ENCODE results near the gene DYNC1LI2. TPM values are rescaled to one million over a fixed set of nuclear protein-coding genes. Genes with fewer than 3 reads are reported as not detected.

The DYNC1LI2 gene
- total and polyA plus RNA-seq, 3 experiments from 2014 or later: 35.0 to 53.8 (median 50.5) TPM

- Mint-ChIP-seq H3K4me1 (peaks cover 42 to 55% (median 50%) of the 10 kb centered on the region in 3 donors), H3K9me3 (no peaks in the 10 kb centered on the region), H3K27ac (peak overlapping the region; percentile 68 to 98 (median 89)), H3K36me3 (peaks cover 0 to 39% (median 3%) of the 10 kb centered on the region in 3 donors), H3K4me3 (peak overlapping the region; percentile 85 to 95 (median 91)), H3K27me3 (peaks cover 8 to 14% of the 10 kb centered on the region in 2 donors)
- H3K4me3 ChIP-seq (ENCODE audit: low read length): peak overlapping the region; percentile 83
- ChIA-PET POLR2A (no interaction called here), CTCF (interaction anchor here (1.0 to 6.0 kb wide), 5 partner anchors 9 to 198 kb away, joined by 3 to 26 read pairs (median 9); partner anchors contain the start of genes CKLF and CMTM3)
- peak overlapping the region; percentile 80 for H3K27ac ChIP-seq (ENCODE audit: low read depth, low read length)
- no peak for DNase-seq
- H3K36me3 ChIP-seq (ENCODE audit: insufficient read depth, low read length): peaks cover 4% of the 10 kb centered on the region
- no peaks in the 10 kb centered on the region for H3K9me3 ChIP-seq (ENCODE audit: low read length)
- H3K4me1 ChIP-seq (ENCODE audit: insufficient read depth, low read length): peaks cover 31% of the 10 kb centered on the region
- H3K27me3 ChIP-seq (ENCODE audit: insufficient read depth, low read length, poor library complexity, severe bottlenecking): no peaks in the 10 kb centered on the region
Measured at GRCh38 chr16:66750279-66751052, 943 bp downstream of the DYNC1LI2 start.

- CTCF ChIA-PET: interaction anchor here (1.2 to 6.0 kb wide), 2 partner anchors 10 to 19 kb away, joined by 4 to 26 read pairs; no protein-coding TSS in a partner anchor
Measured at GRCh38 chr16:66746682-66747081, 4.7 kb downstream of the DYNC1LI2 start.

GRCh38 chr16:66746048-66746447, 5.4 kb downstream of the DYNC1LI2 start:
- no peaks in the 10 kb centered on the region for H3K9me3 ChIP-seq (ENCODE audit: low read length)
- H3K9me3 Mint-ChIP-seq: no peaks in the 10 kb centered on the region
- ChIA-PET POLR2A (interaction anchor here (0.6 kb wide), 1 partner anchor 224 kb away, joined by 6 read pairs; no protein-coding TSS in a partner anchor), CTCF (interaction anchor here (1.2 kb wide), 1 partner anchor 10 kb away, joined by 4 read pairs; no protein-coding TSS in a partner anchor)
- H3K27ac ChIP-seq (ENCODE audit: low read depth, low read length): no peak overlapping the region
- peak overlapping the region in 3 of 8 donors; percentile 43 to 83 (median 51) for H3K27ac Mint-ChIP-seq
- H3K27me3 Mint-ChIP-seq: no peaks in the 10 kb centered on the region
- DNase-seq: no peak
- H3K27me3 ChIP-seq (ENCODE audit: insufficient read depth, low read length, poor library complexity, severe bottlenecking): no peaks in the 10 kb centered on the region
- H3K4me1 Mint-ChIP-seq: peaks cover 38 to 57% (median 52%) of the 10 kb centered on the region in 3 donors
- peaks cover 20% of the 10 kb centered on the region for H3K36me3 ChIP-seq (ENCODE audit: insufficient read depth, low read length)
- H3K36me3 Mint-ChIP-seq: peaks cover 0 to 72% (median 7%) of the 10 kb centered on the region in 3 donors
- no peak overlapping the region for H3K4me3 Mint-ChIP-seq
- H3K4me1 ChIP-seq (ENCODE audit: insufficient read depth, low read length): peaks cover 26% of the 10 kb centered on the region
- no peak overlapping the region for H3K4me3 ChIP-seq (ENCODE audit: low read length)

More at GRCh38 chr16:66746682-66747081, 4.7 kb downstream of the DYNC1LI2 start:
- Histone ChIP-seq H3K4me1 (ENCODE audit: insufficient read depth, low read length) (peaks cover 26% of the 10 kb centered on the region), H3K9me3 (ENCODE audit: low read length) (no peaks in the 10 kb centered on the region), H3K36me3 (ENCODE audit: insufficient read depth, low read length) (peaks cover 16% of the 10 kb centered on the region), H3K4me3 (ENCODE audit: low read length) (no peak overlapping the region), H3K27ac (ENCODE audit: low read depth, low read length) (no peak overlapping the region), H3K27me3 (ENCODE audit: insufficient read depth, low read length, poor library complexity, severe bottlenecking) (no peaks in the 10 kb centered on the region)
- peak overlapping the region in 1 of 7 donors; percentile 80 for H3K4me3 Mint-ChIP-seq
- no peaks in the 10 kb centered on the region for H3K9me3 Mint-ChIP-seq
- no peak for DNase-seq
- no peaks in the 10 kb centered on the region for H3K27me3 Mint-ChIP-seq
- H3K27ac Mint-ChIP-seq: peak overlapping the region in 5 of 8 donors; percentile 37 to 68 (median 64)
- POLR2A ChIA-PET: no interaction called here
- peaks cover 38 to 54% (median 48%) of the 10 kb centered on the region in 3 donors for H3K4me1 Mint-ChIP-seq
- peaks cover 0 to 68% (median 6%) of the 10 kb centered on the region in 3 donors for H3K36me3 Mint-ChIP-seq

GRCh38 chr16:66741950-66742808, 9.2 kb downstream of the DYNC1LI2 start:
- H3K36me3 ChIP-seq (ENCODE audit: insufficient read depth, low read length): peaks cover 36% of the 10 kb centered on the region
- H3K27me3 ChIP-seq (ENCODE audit: insufficient read depth, low read length, poor library complexity, severe bottlenecking): no peaks in the 10 kb centered on the region
- H3K4me3 Mint-ChIP-seq: no peak overlapping the region
- peaks cover 21 to 47% (median 44%) of the 10 kb centered on the region in 3 donors for H3K4me1 Mint-ChIP-seq
- no peak for DNase-seq
- ChIA-PET POLR2A (no interaction called here), CTCF (interaction anchor here (1.0 to 2.9 kb wide), 2 partner anchors 9 to 336 kb away, joined by 4 to 14 read pairs; partner anchors contain the start of gene DYNC1LI2)
- H3K36me3 Mint-ChIP-seq: peaks cover 0 to 76% (median 13%) of the 10 kb centered on the region in 3 donors
- H3K27me3 Mint-ChIP-seq: no peaks in the 10 kb centered on the region
- peaks cover 8% of the 10 kb centered on the region for H3K4me1 ChIP-seq (ENCODE audit: insufficient read depth, low read length)
- no peaks in the 10 kb centered on the region for H3K9me3 Mint-ChIP-seq
- peak overlapping the region in 1 of 8 donors; percentile 24 for H3K27ac Mint-ChIP-seq
- no peak overlapping the region for H3K27ac ChIP-seq (ENCODE audit: low read depth, low read length)
- H3K9me3 ChIP-seq (ENCODE audit: low read length): no peaks in the 10 kb centered on the region
- no peak overlapping the region for H3K4me3 ChIP-seq (ENCODE audit: low read length)

- CTCF ChIA-PET: interaction anchor here (1.0 to 2.9 kb wide), 5 partner anchors 10 to 335 kb away, joined by 3 to 14 read pairs (median 4); partner anchors contain the start of gene DYNC1LI2
- Histone ChIP-seq H3K9me3 (ENCODE audit: low read length) (no peaks in the 10 kb centered on the region), H3K27me3 (ENCODE audit: insufficient read depth, low read length, poor library complexity, severe bottlenecking) (no peaks in the 10 kb centered on the region), H3K27ac (ENCODE audit: low read depth, low read length) (no peak overlapping the region), H3K4me3 (ENCODE audit: low read length) (no peak overlapping the region), H3K36me3 (ENCODE audit: insufficient read depth, low read length) (peaks cover 40% of the 10 kb centered on the region), H3K4me1 (ENCODE audit: insufficient read depth, low read length) (peaks cover 4% of the 10 kb centered on the region)
- DNase-seq: no peak
- Mint-ChIP-seq H3K4me1 (peaks cover 17 to 38% (median 35%) of the 10 kb centered on the region in 3 donors), H3K27me3 (no peaks in the 10 kb centered on the region), H3K9me3 (no peaks in the 10 kb centered on the region), H3K27ac (no peak overlapping the region), H3K36me3 (peaks cover 0 to 76% (median 13%) of the 10 kb centered on the region in 3 donors), H3K4me3 (no peak overlapping the region)
- POLR2A ChIA-PET: no interaction called here
Measured at GRCh38 chr16:66741169-66741900, 10.1 kb downstream of the DYNC1LI2 start.

- Mint-ChIP-seq H3K9me3 (no peaks in the 10 kb centered on the region), H3K27me3 (no peaks in the 10 kb centered on the region), H3K27ac (peak overlapping the region in 5 of 8 donors; percentile 31 to 84 (median 48)), H3K4me1 (peaks cover 13 to 33% (median 30%) of the 10 kb centered on the region in 3 donors), H3K36me3 (peaks cover 0 to 80% (median 13%) of the 10 kb centered on the region in 3 donors), H3K4me3 (no peak overlapping the region)
- Histone ChIP-seq H3K4me3 (ENCODE audit: low read length) (no peak overlapping the region), H3K9me3 (ENCODE audit: low read length) (no peaks in the 10 kb centered on the region), H3K36me3 (ENCODE audit: insufficient read depth, low read length) (peaks cover 48% of the 10 kb centered on the region), H3K4me1 (ENCODE audit: insufficient read depth, low read length) (peaks cover 4% of the 10 kb centered on the region), H3K27ac (ENCODE audit: low read depth, low read length) (no peak overlapping the region), H3K27me3 (ENCODE audit: insufficient read depth, low read length, poor library complexity, severe bottlenecking) (no peaks in the 10 kb centered on the region)
- no peak for DNase-seq
- CTCF ChIA-PET: interaction anchor here (0.9 to 2.9 kb wide), 6 partner anchors 11 to 334 kb away, joined by 3 to 14 read pairs (median 4); partner anchors contain the start of gene DYNC1LI2
- POLR2A ChIA-PET: no interaction called here
Measured at GRCh38 chr16:66740533-66740932, 10.9 kb downstream of the DYNC1LI2 start.

GRCh38 chr16:66740010-66740409, 11.4 kb downstream of the DYNC1LI2 start:
- no peak overlapping the region for H3K4me3 ChIP-seq (ENCODE audit: low read length)
- Mint-ChIP-seq H3K4me1 (peaks cover 13 to 33% (median 30%) of the 10 kb centered on the region in 3 donors), H3K9me3 (no peaks in the 10 kb centered on the region), H3K4me3 (no peak overlapping the region), H3K27ac (peak overlapping the region in 5 of 8 donors; percentile 6 to 50 (median 43)), H3K27me3 (no peaks in the 10 kb centered on the region), H3K36me3 (peaks cover 0 to 83% (median 13%) of the 10 kb centered on the region in 3 donors)
- CTCF ChIA-PET: interaction anchor here (0.9 to 2.9 kb wide), 7 partner anchors 11 to 333 kb away, joined by 3 to 14 read pairs (median 4); partner anchors contain the start of gene DYNC1LI2
- H3K36me3 ChIP-seq (ENCODE audit: insufficient read depth, low read length): peaks cover 49% of the 10 kb centered on the region
- peak in 3 of 5 donors; percentile 8 to 19 (median 10) for DNase-seq
- no peaks in the 10 kb centered on the region for H3K9me3 ChIP-seq (ENCODE audit: low read length)
- H3K27me3 ChIP-seq (ENCODE audit: insufficient read depth, low read length, poor library complexity, severe bottlenecking): no peaks in the 10 kb centered on the region
- no peak overlapping the region for H3K27ac ChIP-seq (ENCODE audit: low read depth, low read length)
- POLR2A ChIA-PET: no interaction called here
- peaks cover 4% of the 10 kb centered on the region for H3K4me1 ChIP-seq (ENCODE audit: insufficient read depth, low read length)

Data from CD8-positive, alpha-beta memory T cell (primary cell).